IMR-90 (cell line): ENCODE data around the gene CANX. TPM values are rescaled to one million over a fixed set of nuclear protein-coding genes. Genes with fewer than 3 reads are reported as not detected.

ENCODE experiments used
- ATAC-seq: fragments of 200-7000 bp; cut with Tn5 transposase; 2 replicates; pipeline ENCODE4 v1.9.1; 2020; ENCODE audit warnings: low read depth, mild to moderate bottlenecking, moderate library complexity
- BruUV-seq: library from RNA; stranded (reverse); fragments of 400-500 nt; replicated peaks from 2 replicates; lab custom pipeline; 2021; lab: Mats Ljungman, UMichigan
- CTCF ChIA-PET: fragments of 300-600 bp; formaldehyde crosslinking; extraction: SDS; loops from one replicate; lab custom pipeline; 2021; ENCODE audit warnings: antibody characterized with exemption; lab: Yijun Ruan, JAX
- POLR2A ChIA-PET: fragments of 300-600 bp; sonication (Branson Sonifier 250); formaldehyde crosslinking; loops from one replicate; lab custom pipeline; 2022; ENCODE audit warnings: antibody characterized with exemption; ENCODE audit not compliant: unreplicated experiment; lab: Charles Lee
- DNase-seq: peaks from one replicate; pipeline ENCODE4 v3.0.0; 2013
- H2AFZ ChIP-seq: replicated peaks from 2 replicates; pipeline ENCODE3; 2013; ENCODE audit warnings: low read length, mild to moderate bottlenecking; ENCODE audit not compliant: poor library complexity
- H2AK5ac ChIP-seq: 2 replicates; pipeline ENCODE4 v1.6.1; 2013; ENCODE audit warnings: low read depth, low read length, inconsistent platforms
- H2AK9ac ChIP-seq: replicated peaks from 2 replicates; pipeline ENCODE3; 2013; ENCODE audit warnings: mild to moderate bottlenecking, low read depth, low read length, moderate library complexity; ENCODE audit not compliant: poor library complexity
- H2BK120ac ChIP-seq: 2 replicates; pipeline ENCODE4 v1.6.1; 2013; ENCODE audit warnings: low read depth, low read length, inconsistent platforms
- H2BK15ac ChIP-seq: 3 replicates; pipeline ENCODE4 v1.6.1; 2013; ENCODE audit warnings: low read depth, low read length, inconsistent platforms
- H2BK20ac ChIP-seq: 2 replicates; pipeline ENCODE4 v1.6.1; 2013; ENCODE audit warnings: low read depth, mild to moderate bottlenecking, inconsistent platforms, low read length, moderate library complexity
- H2BK5ac ChIP-seq: 2 replicates; pipeline ENCODE4 v1.6.1; 2013; ENCODE audit warnings: mild to moderate bottlenecking, low read depth, low read length, inconsistent platforms; ENCODE audit not compliant: poor library complexity, severe bottlenecking
- H3K14ac ChIP-seq: replicated peaks from 2 replicates; pipeline ENCODE4 v1.6.1; 2013; ENCODE audit warnings: low read depth, low read length, inconsistent platforms
- H3K18ac ChIP-seq: 2 replicates; pipeline ENCODE4 v1.6.1; 2013; ENCODE audit warnings: low read depth, low read length, control low read depth
- H3K23ac ChIP-seq: 2 replicates; pipeline ENCODE4 v1.6.1; 2013; ENCODE audit warnings: low read depth, low read length, inconsistent platforms
- H3K27ac ChIP-seq: 2 replicates; pipeline ENCODE4 v1.5.1; 2013; ENCODE audit warnings: mild to moderate bottlenecking, control low read depth, low read length; ENCODE audit not compliant: insufficient read depth
- H3K27me3 ChIP-seq: 2 replicates; pipeline ENCODE4 v1.6.1; 2013; ENCODE audit warnings: low read length; ENCODE audit not compliant: control insufficient read depth, insufficient read depth
- H3K36me3 ChIP-seq: 2 replicates; pipeline ENCODE4 v1.6.1; 2013; ENCODE audit warnings: low read length, mixed read lengths; ENCODE audit not compliant: control insufficient read depth, insufficient read depth
- H3K4ac ChIP-seq: 2 replicates; pipeline ENCODE4 v1.6.1; 2013; ENCODE audit warnings: low read depth, low read length, inconsistent platforms
- H3K4me1 ChIP-seq: 2 replicates; pipeline ENCODE4 v1.6.1; 2013; ENCODE audit warnings: low read length, mixed read lengths; ENCODE audit not compliant: control insufficient read depth, insufficient read depth
- H3K4me2 ChIP-seq: 2 replicates; pipeline ENCODE4 v1.6.1; 2013; ENCODE audit warnings: low read depth, mild to moderate bottlenecking, control low read depth, low read length, moderate library complexity
- H3K4me3 ChIP-seq: 2 replicates; pipeline ENCODE4 v1.5.1; 2013; ENCODE audit warnings: low read depth, mild to moderate bottlenecking, control low read depth, low read length, moderate library complexity; ENCODE audit not compliant: insufficient read depth
- H3K56ac ChIP-seq: 2 replicates; pipeline ENCODE4 v1.6.1; 2013; ENCODE audit warnings: low read length, inconsistent platforms; ENCODE audit not compliant: insufficient read depth; ENCODE audit errors: extremely low read depth
- H3K79me1 ChIP-seq, 2 experiments: 2 replicates each; pipeline ENCODE4 v1.6.1; 2013; ENCODE audit warnings: low read length in 2 of 2, inconsistent platforms in 1 of 2, low read depth in 1 of 2
- H3K9ac ChIP-seq: 2 replicates; pipeline ENCODE4 v1.6.1; 2013; ENCODE audit warnings: low read depth, low read length, control low read depth
- H3K9me1 ChIP-seq: 2 replicates; pipeline ENCODE4 v1.6.1; 2013; ENCODE audit warnings: low read length, inconsistent platforms; ENCODE audit not compliant: insufficient read depth
- H3K9me3 ChIP-seq: 2 replicates; pipeline ENCODE4 v1.6.1; 2013; ENCODE audit warnings: low read length; ENCODE audit not compliant: control insufficient read depth, insufficient read depth
- H4K20me1 ChIP-seq: 2 replicates; pipeline ENCODE4 v1.6.1; 2013; ENCODE audit warnings: low read length, inconsistent platforms; ENCODE audit not compliant: insufficient read depth
- H4K5ac ChIP-seq: 2 replicates; pipeline ENCODE4 v1.6.1; 2013; ENCODE audit warnings: mild to moderate bottlenecking, low read depth, low read length, control low read depth
- H4K8ac ChIP-seq, 2 experiments: 2 replicates each; pipeline ENCODE4 v1.6.1; 2013; ENCODE audit warnings: low read depth in 2 of 2, low read length in 2 of 2, control low read depth in 1 of 2, inconsistent platforms in 1 of 2
- H4K91ac ChIP-seq: 2 replicates; pipeline ENCODE4 v1.6.1; 2013; ENCODE audit warnings: low read depth, low read length, inconsistent platforms; ENCODE audit not compliant: insufficient read depth
- CEBPB ChIP-seq: IDR thresholded peaks from 2 replicates; pipeline ENCODE4 v1.6.1; 2012; ENCODE audit warnings: low read depth, low read length, improper control_type of control experiment
- FOS ChIP-seq: fragments of 150-350 bp; IDR thresholded peaks from 2 replicates; pipeline ENCODE4 v1.6.1; 2016; ENCODE audit warnings: low read depth, low read length
- MAFK ChIP-seq: IDR thresholded peaks from 2 replicates; pipeline ENCODE4 v1.6.1; 2012; ENCODE audit warnings: low read depth, low read length, improper control_type of control experiment
- MAZ ChIP-seq: IDR thresholded peaks from 2 replicates; pipeline ENCODE4 v1.6.1; 2012; ENCODE audit warnings: low read depth, mild to moderate bottlenecking, low read length, improper control_type of control experiment, moderate library complexity, borderline replicate concordance
- RFX5 ChIP-seq: IDR thresholded peaks from 2 replicates; pipeline ENCODE4 v1.8.0; 2012; ENCODE audit warnings: low read depth, mild to moderate bottlenecking, low read length, moderate library complexity
- WGBS, 2 experiments: methylation state at CpG; one replicate each; pipeline versions ENCODE4 v1.1.5 to v1.1.7; 2013; ENCODE audit warnings: missing lambda C conversion rate in 2 of 2; ENCODE audit not compliant: insufficient read length in 1 of 2; ENCODE audit errors: extremely low coverage in 2 of 2; 5-methylcytosine and 5-hydroxymethylcytosine counted together
- dilution Hi-C: fragments of 300-500 bp; cut with HindIII; formaldehyde crosslinking; loops from one replicate; pipeline ENCODE4 v1.14.3; 2018; ENCODE audit warnings: low sequenced_read_pairs; ENCODE audit not compliant: unreplicated experiment
- in situ Hi-C: fragments of 300-500 bp; cut with MboI; formaldehyde crosslinking; loops from 3 replicates; pipeline ENCODE4 v1.14.3; 2019; ENCODE audit warnings: low sequenced_read_pairs, inconsistent platforms, mixed read lengths
- intact Hi-C: fragments of 100-400 bp; cut with micrococcal nuclease; formaldehyde crosslinking; loops from 2 replicates; pipeline ENCODE4 v1.10.0; 2022
- polyA plus RNA-seq, 3 experiments: library from polyadenylated mRNA; depleted of rRNA; stranded (reverse); fragments of >200 nt; gene quantifications; 2 replicates each; pipeline ENCODE4 v1.2.3, GENCODE V29; 2012; ENCODE audit warnings: low replicate concordance in 1 of 3
- total RNA-seq: library from RNA; depleted of rRNA; stranded (reverse); fragments of >200 nt; gene quantifications from 2 replicates; pipeline ENCODE4 v1.2.3, GENCODE V29; 2012
- TF ChIP-seq, protein P1 (sequence below): conservative IDR thresholded peaks from 2 replicates; pipeline ENCODE4 v1.5.1; 2012; ENCODE audit warnings: mild to moderate bottlenecking, low read depth, low read length, improper control_type of control experiment

CANX gene
- total and polyA plus RNA-seq, 2 of the 4 experiments (the other 2 are of a cell fraction): 216 to 345 TPM

DNA sequence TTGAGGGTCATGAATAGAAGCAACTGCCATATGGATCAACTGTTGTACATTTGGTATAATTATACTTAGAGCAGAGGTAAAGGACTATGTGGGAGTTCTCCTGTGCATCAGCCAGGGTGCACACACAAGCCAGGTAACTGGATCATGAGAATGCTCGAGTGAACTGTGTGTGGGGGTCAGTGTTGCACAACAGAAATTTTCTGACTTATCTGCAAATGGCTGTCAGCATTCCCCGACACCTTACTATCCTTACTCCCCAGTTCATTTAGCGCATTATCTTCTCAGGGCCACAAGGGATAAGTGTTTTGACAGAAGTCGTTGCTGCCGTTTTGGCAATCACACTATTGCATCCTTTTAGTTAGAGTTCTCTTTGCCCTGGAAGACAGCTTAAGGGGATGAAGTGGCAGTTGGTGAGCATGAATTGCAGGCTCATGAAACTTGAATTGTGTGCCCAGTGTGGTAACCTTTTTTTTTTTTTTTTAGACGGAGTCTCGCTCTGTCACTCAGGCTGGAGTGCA is 1.7 kb downstream of the CANX start:
- no peak for TF ChIP-seq RFX5
- TF ChIP-seq FOS: no peak
- no peak for TF ChIP-seq MAZ
- TF ChIP-seq, protein P1, sequence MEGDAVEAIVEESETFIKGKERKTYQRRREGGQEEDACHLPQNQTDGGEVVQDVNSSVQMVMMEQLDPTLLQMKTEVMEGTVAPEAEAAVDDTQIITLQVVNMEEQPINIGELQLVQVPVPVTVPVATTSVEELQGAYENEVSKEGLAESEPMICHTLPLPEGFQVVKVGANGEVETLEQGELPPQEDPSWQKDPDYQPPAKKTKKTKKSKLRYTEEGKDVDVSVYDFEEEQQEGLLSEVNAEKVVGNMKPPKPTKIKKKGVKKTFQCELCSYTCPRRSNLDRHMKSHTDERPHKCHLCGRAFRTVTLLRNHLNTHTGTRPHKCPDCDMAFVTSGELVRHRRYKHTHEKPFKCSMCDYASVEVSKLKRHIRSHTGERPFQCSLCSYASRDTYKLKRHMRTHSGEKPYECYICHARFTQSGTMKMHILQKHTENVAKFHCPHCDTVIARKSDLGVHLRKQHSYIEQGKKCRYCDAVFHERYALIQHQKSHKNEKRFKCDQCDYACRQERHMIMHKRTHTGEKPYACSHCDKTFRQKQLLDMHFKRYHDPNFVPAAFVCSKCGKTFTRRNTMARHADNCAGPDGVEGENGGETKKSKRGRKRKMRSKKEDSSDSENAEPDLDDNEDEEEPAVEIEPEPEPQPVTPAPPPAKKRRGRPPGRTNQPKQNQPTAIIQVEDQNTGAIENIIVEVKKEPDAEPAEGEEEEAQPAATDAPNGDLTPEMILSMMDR: no peak
- TF ChIP-seq CEBPB: peak; percentile 80
- no peak for TF ChIP-seq MAFK
- peaks cover 24% of the 10 kb centered on the region for H3K36me3 ChIP-seq
- peaks cover 16 to 34% of the 10 kb centered on the region in 2 experiments for H3K79me1 ChIP-seq
- DNase-seq: peak; percentile 14
- H2BK120ac ChIP-seq: no peak overlapping the region
- ChIA-PET CTCF (no interaction called here), POLR2A (no interaction called here)
- no peak overlapping the region for H3K56ac ChIP-seq
- no peak overlapping the region for H2BK20ac ChIP-seq
- H2AK9ac ChIP-seq: peak overlapping the region; percentile 44
- intact Hi-C loops: no loop called here
- H3K9me3 ChIP-seq: no peaks in the 10 kb centered on the region
- no peaks in the 10 kb centered on the region for H3K27me3 ChIP-seq
- BruUV-seq: TSS peak; percentile 49
- H4K91ac ChIP-seq: no peak overlapping the region
- no peak overlapping the region; the same call in 1 of the 2 replicates for H2AK5ac ChIP-seq
- peak overlapping the region; percentile 74 for H3K9ac ChIP-seq
- H3K14ac ChIP-seq: peak overlapping the region; percentile 33
- H2BK5ac ChIP-seq: no peak overlapping the region
- H3K4me2 ChIP-seq: peak overlapping the region; percentile 81
- WGBS, 2 experiments: no CpG with 5 or more reads among the region's 7 CpGs
- in situ Hi-C loops: no loop called here
- H4K5ac ChIP-seq: no peak overlapping the region
- no peak overlapping the region for H2BK15ac ChIP-seq
- H4K8ac ChIP-seq: no peak overlapping the region
- no peak overlapping the region; the same call in 1 of the 2 replicates for H3K4ac ChIP-seq
- H3K27ac ChIP-seq: no peak overlapping the region
- H3K9me1 ChIP-seq: peaks cover 4% of the 10 kb centered on the region
- H3K18ac ChIP-seq: no peak overlapping the region
- peak overlapping the region; percentile 91 for H3K23ac ChIP-seq
- ATAC-seq: no peak
- dilution Hi-C loops: no loop called here
- H3K4me1 ChIP-seq: peaks cover 2% of the 10 kb centered on the region; the same call in 1 of the 2 replicates
- peaks cover 53% of the 10 kb centered on the region for H4K20me1 ChIP-seq
- H3K4me3 ChIP-seq: peak overlapping the region; percentile 12
- H2AFZ ChIP-seq: no peak overlapping the region
